MM.1S (cell line): ENCODE measurements around the gene HMGB3.

ENCODE experiments used
- DNase-seq: peaks from one replicate; pipeline ENCODE4 v3.0.0-alpha.2; 2015
- H2AFZ ChIP-seq: fragments of 300-600 bp; sonication (generic); 2 replicates; pipeline ENCODE4 v1.6.0; 2016; ENCODE audit warnings: antibody characterized with exemption, low read length
- H3F3A ChIP-seq: fragments of 300-600 bp; sonication (generic); 2 replicates; pipeline ENCODE4 v1.6.1; 2016; ENCODE audit warnings: mild to moderate bottlenecking, antibody characterized with exemption, low read length, moderate library complexity, mixed read lengths; ENCODE audit not compliant: insufficient read depth
- H3K27ac ChIP-seq: fragments of 300-600 bp; sonication (generic); 2 replicates; pipeline ENCODE4 v1.5.1; 2016; ENCODE audit warnings: mild to moderate bottlenecking, low read length
- H3K27me3 ChIP-seq: fragments of 300-600 bp; sonication (generic); replicated peaks from 2 replicates; pipeline ENCODE4 v1.6.0; 2016; ENCODE audit warnings: low read length; ENCODE audit not compliant: insufficient read depth
- H3K36me3 ChIP-seq: fragments of 300-600 bp; sonication (generic); replicated peaks from 2 replicates; pipeline ENCODE4 v1.6.1; 2016; ENCODE audit warnings: mild to moderate bottlenecking, low read length, mixed read lengths; ENCODE audit not compliant: insufficient read depth
- H3K4me1 ChIP-seq: fragments of 300-600 bp; sonication (generic); 2 replicates; pipeline ENCODE4 v1.6.1; 2016; ENCODE audit warnings: low read length, mixed read lengths
- H3K4me2 ChIP-seq: fragments of 300-600 bp; sonication (generic); 2 replicates; pipeline ENCODE4 v1.6.0; 2016; ENCODE audit warnings: low read depth, low read length
- H3K4me3 ChIP-seq: fragments of 300-600 bp; sonication (generic); 2 replicates; pipeline ENCODE4 v1.5.1; 2016; ENCODE audit warnings: low read length, mixed read lengths
- H3K79me2 ChIP-seq: fragments of 300-600 bp; sonication (generic); 2 replicates; pipeline ENCODE4 v1.6.1; 2016; ENCODE audit warnings: mixed run types, low read length, mixed read lengths
- H3K9ac ChIP-seq: fragments of 300-600 bp; sonication (generic); 2 replicates; pipeline ENCODE4 v1.6.1; 2016; ENCODE audit warnings: low read length, mixed read lengths
- H3K9me2 ChIP-seq: fragments of 300-600 bp; sonication (generic); replicated peaks from 2 replicates; pipeline ENCODE4 v1.6.1; 2016; ENCODE audit warnings: mild to moderate bottlenecking, low read length, mixed read lengths; ENCODE audit not compliant: insufficient read depth
- H3K9me3 ChIP-seq: fragments of 300-600 bp; sonication (generic); replicated peaks from 2 replicates; pipeline ENCODE4 v1.6.1; 2016; ENCODE audit warnings: mild to moderate bottlenecking, low read length, mixed read lengths; ENCODE audit not compliant: insufficient read depth
- H4K20me1 ChIP-seq: fragments of 300-600 bp; sonication (generic); 2 replicates; pipeline ENCODE4 v1.6.1; 2016; ENCODE audit warnings: mild to moderate bottlenecking, low read length, moderate library complexity, mixed read lengths; ENCODE audit not compliant: insufficient read depth
- EZH2 ChIP-seq: fragments of 300-600 bp; sonication (generic); optimal IDR thresholded peaks from 2 replicates; pipeline ENCODE3; 2017; ENCODE audit warnings: low read depth, mild to moderate bottlenecking, antibody characterized with exemption, low read length, mixed read lengths
- EZH2phosphoT487 ChIP-seq: fragments of 300-600 bp; sonication (generic); IDR thresholded peaks from 2 replicates; pipeline ENCODE4 v1.6.1; 2018; ENCODE audit warnings: antibody characterized with exemption, low read length
- TF ChIP-seq, protein P1 (sequence below): fragments of 300-600 bp; sonication (generic); IDR thresholded peaks from 2 replicates; pipeline ENCODE4 v1.5.1; 2016; ENCODE audit warnings: antibody characterized with exemption, low read length, mixed read lengths

The HMGB3 gene

DNA sequence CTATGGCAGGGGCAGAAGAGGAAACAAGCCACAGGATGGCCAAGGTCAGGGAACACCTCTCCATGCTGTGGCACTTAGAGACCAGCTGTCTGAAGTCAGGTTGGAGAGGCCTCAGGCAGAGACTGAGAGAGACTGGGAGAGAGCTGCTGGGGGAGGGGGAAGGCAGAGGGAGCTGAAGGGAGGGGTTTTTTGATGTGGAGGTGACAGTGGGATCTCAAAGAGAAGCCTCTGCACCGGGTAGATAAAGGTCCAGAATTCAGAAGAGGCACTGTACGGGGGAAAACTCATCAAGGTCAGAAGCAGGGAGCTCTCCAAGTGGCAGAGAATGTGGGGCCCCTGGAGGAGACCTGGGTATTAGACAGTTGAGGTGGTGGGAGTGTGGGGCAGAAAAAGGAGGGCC, 41.6 kb upstream of the HMGB3 start:
- no peaks in the 10 kb centered on the region for H3K4me1 ChIP-seq
- H3K9me3 ChIP-seq: no peaks in the 10 kb centered on the region
- H3K79me2 ChIP-seq: no peaks in the 10 kb centered on the region
- no peak for DNase-seq
- H3K9ac ChIP-seq: no peak overlapping the region
- H3K27ac ChIP-seq: no peak overlapping the region
- H3K4me2 ChIP-seq: no peak overlapping the region
- H4K20me1 ChIP-seq: no peaks in the 10 kb centered on the region
- no peaks in the 10 kb centered on the region for H3K36me3 ChIP-seq
- TF ChIP-seq, protein P1, sequence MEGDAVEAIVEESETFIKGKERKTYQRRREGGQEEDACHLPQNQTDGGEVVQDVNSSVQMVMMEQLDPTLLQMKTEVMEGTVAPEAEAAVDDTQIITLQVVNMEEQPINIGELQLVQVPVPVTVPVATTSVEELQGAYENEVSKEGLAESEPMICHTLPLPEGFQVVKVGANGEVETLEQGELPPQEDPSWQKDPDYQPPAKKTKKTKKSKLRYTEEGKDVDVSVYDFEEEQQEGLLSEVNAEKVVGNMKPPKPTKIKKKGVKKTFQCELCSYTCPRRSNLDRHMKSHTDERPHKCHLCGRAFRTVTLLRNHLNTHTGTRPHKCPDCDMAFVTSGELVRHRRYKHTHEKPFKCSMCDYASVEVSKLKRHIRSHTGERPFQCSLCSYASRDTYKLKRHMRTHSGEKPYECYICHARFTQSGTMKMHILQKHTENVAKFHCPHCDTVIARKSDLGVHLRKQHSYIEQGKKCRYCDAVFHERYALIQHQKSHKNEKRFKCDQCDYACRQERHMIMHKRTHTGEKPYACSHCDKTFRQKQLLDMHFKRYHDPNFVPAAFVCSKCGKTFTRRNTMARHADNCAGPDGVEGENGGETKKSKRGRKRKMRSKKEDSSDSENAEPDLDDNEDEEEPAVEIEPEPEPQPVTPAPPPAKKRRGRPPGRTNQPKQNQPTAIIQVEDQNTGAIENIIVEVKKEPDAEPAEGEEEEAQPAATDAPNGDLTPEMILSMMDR: no peak
- TF ChIP-seq EZH2phosphoT487: no peak
- no peaks in the 10 kb centered on the region for H3K9me2 ChIP-seq
- no peak overlapping the region for H2AFZ ChIP-seq
- H3K27me3 ChIP-seq: no peaks in the 10 kb centered on the region
- H3K4me3 ChIP-seq: no peak overlapping the region
- H3F3A ChIP-seq: no peaks in the 10 kb centered on the region

DNA sequence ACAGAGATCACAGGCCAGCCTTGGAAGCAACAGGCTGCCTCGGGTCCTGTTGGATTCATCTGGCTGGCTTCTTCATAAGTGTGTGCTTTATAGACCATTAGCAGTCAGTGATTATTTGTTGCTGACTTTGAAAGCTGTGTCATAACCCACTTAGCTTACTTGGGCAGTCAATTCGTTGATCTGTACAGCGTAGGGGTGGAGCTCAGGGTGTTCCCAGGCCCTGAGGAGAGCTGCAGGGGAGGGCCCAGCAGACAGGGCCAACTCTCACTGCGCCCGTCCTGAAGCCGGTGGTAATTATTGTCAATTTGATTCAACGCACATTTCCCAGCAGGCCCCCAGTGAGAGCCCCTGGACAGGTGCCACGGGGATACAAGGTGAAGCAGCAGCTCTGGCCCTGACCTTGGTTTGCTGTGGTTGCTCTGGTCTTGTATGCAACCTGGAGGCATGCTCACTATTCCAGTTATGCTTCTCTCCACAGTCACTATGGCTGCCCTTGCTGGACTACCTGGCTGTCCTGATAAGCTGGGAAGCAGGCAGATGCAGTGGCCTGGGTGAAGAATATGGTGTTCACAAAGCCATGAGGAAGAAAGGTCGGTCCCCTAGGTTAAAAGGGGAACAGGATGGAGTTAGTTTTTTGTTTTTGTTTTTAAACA, 40.1 kb upstream of the HMGB3 start:
- Histone ChIP-seq H4K20me1 (no peaks in the 10 kb centered on the region), H3K4me1 (no peaks in the 10 kb centered on the region), H2AFZ (no peak overlapping the region), H3K9me2 (no peaks in the 10 kb centered on the region), H3K27ac (no peak overlapping the region), H3K27me3 (no peaks in the 10 kb centered on the region), H3K9me3 (no peaks in the 10 kb centered on the region), H3K36me3 (no peaks in the 10 kb centered on the region), H3F3A (no peaks in the 10 kb centered on the region), H3K4me3 (no peak overlapping the region), H3K79me2 (no peaks in the 10 kb centered on the region), H3K4me2 (no peak overlapping the region), H3K9ac (no peak overlapping the region)
- TF ChIP-seq EZH2phosphoT487: no peak
- no peak for TF ChIP-seq EZH2
- TF ChIP-seq, protein P1: no peak
- no peak for DNase-seq

DNA sequence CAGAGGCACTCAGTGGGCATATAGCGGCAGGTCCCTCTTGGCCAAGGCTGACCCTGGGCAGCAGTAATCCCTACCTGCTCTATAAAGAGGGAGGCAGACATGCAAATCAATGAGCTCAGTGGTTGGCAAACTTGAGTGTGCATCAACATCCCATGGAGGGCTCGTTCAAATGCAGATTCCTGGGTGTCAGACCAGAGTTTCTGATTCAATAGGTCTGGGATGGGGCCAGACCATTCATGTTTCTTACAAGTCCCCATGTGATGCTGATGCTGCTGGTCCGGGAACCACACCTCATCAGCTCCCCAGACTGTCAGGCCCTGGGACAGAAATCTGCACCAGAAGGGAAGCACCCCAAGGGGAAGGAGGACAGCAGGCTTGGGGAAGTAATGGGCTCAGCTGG, 38.9 kb upstream of the HMGB3 start:
- Histone ChIP-seq H3K79me2 (no peaks in the 10 kb centered on the region), H4K20me1 (no peaks in the 10 kb centered on the region), H3K9me3 (no peaks in the 10 kb centered on the region), H3K4me2 (no peak overlapping the region), H3K27me3 (no peaks in the 10 kb centered on the region), H2AFZ (no peak overlapping the region), H3K9ac (no peak overlapping the region), H3K4me3 (no peak overlapping the region), H3K9me2 (no peaks in the 10 kb centered on the region), H3K4me1 (no peaks in the 10 kb centered on the region), H3K36me3 (no peaks in the 10 kb centered on the region), H3F3A (no peaks in the 10 kb centered on the region), H3K27ac (no peak overlapping the region)
- no peak for DNase-seq
- TF ChIP-seq EZH2: no peak
- TF ChIP-seq EZH2phosphoT487: no peak
- TF ChIP-seq, protein P1: no peak
